ENCODE data around the gene FNDC7.
"Not testable (repeated sequence)": the region's sequence is repeated elsewhere in the genome, so short reads cannot be mapped to it uniquely, and the experiment has no call there.

Gene FNDC7

DNA sequence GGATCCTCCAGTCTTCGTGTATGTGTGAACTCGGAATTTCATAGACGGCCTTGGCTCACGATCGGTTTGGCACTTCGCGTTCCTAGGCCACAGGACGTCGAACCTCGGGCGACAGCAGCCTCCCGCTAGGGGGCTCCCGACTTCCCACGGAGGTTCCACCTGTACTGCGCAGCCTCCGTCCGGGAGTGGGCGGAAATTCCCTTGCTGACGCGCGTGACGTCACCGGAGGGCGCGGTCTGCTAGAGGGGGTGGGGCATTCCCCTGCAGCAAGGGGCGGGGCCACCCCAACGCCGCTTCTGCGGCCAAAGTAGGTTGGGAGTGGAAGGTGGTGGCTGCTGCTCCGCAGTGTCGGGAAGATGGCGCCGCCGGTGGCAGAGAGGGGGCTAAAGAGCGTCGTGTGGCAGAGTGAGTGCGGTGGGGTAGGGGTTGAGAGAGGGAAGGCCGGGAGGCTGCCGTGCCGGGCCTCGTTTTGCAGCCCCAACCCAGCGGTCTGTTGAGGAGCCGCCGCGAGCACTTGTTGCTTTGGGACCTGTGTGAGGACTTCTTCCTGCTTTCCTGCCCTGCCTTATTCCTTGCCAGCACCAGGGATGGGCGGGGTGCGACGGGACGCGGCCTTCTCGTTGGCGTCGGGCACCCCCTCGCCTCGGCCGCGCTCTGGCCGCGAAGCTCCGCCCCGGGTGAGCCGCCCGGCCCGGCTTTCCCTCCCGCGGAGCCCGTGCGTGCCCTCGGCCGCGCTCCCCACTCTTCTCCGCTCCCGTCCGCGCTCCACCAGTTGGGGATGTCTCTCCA is 33.9 kb downstream of the FNDC7 start, which contains the start of gene STXBP3:
TSS of gene STXBP3 (plus strand) at position 293 of the 789 bp plus-strand sequence. CDS start at position 357, 64 bp downstream.
- peak; percentile 100 for DNase-seq

- peak; percentile 11 for DNase-seq
These were observed 34.6 kb downstream of the FNDC7 start for GRCh38 chr1:108747171-108747850.

- DNase-seq, result no peak
These were observed 35.2 kb downstream of the FNDC7 start for GRCh38 chr1:108747898-108748297.

- DNase-seq, result no peak
These were observed 36.4 kb downstream of the FNDC7 start for GRCh38 chr1:108749081-108749480.

DNA sequence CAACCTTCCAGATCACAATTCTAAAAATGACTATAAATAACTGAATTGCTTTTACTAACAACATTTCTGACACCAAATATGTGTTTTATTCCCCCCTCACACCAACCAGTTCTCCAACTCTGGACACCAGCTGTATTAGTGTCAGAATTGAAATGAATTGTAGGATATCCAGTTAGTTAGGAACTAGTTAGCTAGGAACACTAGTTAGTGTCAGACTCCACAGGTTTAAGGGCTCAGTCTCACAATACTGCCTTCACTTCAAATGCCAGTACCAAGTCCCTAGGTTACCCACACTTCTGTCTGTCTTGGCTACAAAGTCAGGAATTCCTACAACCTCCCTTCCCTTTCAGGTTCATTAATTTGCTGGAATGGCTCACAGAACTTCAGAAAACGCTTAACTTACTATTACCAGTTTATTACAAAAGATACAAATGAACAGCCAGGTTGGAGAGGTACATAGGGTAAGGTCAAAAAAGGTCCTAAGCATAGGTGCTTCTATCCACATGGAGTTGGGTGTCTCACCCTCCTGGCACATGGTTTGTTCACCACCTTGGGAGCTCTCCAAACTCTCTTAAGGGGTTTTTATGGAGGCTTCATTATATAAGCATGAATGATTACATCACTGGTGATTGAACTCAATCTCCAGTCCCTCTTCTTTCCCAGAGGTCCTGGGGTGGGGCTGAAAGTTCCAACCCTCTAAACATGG is 37.9 kb downstream of the FNDC7 start:
- DNase-seq, result no peak

DNA sequence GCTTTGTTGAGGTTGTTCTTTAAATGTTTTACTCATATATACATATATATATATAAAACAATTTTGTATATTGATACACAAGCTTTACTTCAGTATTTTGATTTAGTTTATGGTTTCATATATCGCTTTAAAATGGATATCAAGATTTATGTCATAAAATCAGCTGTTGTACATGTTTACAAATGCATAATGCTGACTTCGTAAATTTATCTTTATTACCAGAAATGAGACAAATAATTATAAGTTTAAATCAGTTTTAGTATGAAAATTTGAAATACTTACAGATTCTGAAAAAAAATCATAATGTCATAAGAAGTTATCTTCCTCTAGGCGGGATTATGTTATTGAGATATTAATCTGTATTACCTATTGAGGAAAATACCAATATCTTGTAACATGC is 40.7 kb downstream of the FNDC7 start:
- DNase-seq, result no peak

- no peak for DNase-seq
These were observed 46.1 kb downstream of the FNDC7 start for GRCh38 chr1:108758796-108759195.

- no peak for DNase-seq
These were observed 54.4 kb downstream of the FNDC7 start for GRCh38 chr1:108767115-108767514.

DNA sequence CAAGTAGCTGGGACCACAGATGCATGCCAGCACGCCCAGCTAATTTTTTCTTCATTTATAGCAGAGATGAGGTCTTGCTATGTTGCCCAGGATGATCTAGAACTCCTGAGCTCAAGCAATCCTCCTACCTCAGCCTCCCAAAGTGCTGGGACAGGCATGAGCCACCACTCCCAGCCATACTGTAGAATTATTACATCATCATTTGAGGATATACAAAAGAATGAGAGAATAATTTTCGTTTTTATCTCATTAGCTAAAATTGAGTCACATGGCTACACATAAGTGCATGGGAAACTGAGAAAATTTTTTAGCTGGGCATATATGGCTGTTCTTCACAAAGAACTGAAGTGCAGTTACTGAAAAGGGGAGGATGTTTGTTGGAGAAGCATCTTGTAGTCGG is 55.0 kb downstream of the FNDC7 start:
- no peak for DNase-seq

DNA sequence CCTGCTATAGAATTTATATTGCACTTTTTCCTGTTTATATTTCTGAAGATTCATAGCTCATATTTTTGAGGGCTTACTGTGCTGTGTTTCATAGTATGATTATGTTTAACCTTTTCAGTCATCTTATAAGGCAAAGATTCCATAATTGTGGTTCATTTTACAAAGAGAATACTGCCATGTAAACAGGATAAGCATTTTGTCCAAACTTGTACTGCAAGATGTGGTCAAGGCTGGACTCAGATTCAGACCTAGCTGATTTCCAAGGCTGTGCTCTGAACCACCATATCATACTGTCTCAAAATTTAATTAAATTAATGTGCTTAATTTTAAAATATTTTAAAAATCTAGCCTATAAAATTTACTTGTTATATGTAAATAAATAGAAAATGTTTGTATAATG is 65.1 kb downstream of the FNDC7 start:
- DNase-seq, result no peak

GRCh38 chr1:108779455-108779854 is 66.7 kb downstream of the FNDC7 start:
- DNase-seq, result no peak

- no peak for DNase-seq
These were observed 68.3 kb downstream of the FNDC7 start for GRCh38 chr1:108780937-108781574.

DNA sequence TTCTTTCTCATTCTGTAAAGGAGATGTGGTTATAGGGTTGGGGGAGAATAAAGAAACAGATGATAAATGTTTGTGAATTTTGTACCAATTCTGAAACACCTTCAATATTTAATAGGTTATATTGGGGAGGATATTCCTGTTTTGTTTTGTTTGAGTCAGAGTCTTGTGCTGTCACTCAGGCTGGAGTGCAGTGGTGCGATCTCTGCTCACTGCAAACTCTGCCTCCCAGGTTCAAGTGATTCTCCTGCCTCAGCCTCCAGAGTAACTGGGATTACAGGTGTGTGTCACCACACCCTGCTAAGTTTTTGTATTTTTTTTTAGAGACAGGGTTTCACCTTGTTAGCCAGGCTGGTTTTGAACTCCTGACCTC is 68.9 kb downstream of the FNDC7 start:
- not testable (repeated sequence) for DNase-seq

- no peak for DNase-seq
These were observed 72.6 kb downstream of the FNDC7 start for GRCh38 chr1:108785264-108785663.

DNA sequence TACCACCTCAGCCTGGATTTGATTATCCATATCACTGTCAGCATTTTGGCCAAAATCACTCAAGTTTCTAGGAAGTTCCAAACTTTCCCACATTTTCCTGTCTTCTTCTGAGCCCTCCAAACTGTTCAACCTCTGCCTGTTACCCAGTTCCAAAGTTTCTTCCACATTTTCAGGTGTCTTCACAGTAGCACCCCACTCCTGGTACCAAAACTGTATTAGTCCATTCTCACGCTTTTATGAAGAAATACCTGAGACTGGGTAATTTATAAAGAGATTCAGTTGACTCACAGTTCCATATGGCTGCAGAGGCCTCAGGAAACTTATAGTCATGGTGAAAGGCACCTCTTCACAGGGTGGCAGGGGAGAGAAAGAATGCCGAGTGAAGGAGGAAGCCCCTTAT is 73.2 kb downstream of the FNDC7 start:
- DNase-seq, result no peak

DNA sequence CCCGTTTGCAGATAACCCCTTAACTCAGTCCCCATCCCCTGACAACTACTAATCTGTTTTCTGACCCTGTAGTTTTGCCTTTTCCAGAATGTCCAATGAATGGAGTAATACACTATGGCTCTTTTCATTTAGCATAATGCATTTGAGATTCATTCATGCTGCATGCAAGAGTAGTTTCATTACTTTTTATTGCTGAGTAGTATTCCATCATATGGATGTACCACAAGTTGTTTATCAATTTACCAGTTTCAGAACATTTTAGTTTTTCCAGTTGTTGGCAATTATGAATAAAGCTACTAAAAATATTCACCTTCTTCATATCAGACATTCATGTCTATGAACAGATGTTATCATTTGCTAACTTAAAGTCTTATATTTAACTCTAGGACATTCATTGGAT is 79.1 kb downstream of the FNDC7 start:
- DNase-seq, result no peak
